HAP-1 (cell line): Measurements from ENCODE around the gene C3orf70.
A peak's percentile ranks its signal among the peaks of the same experiment; 100 is the strongest.
"Not testable (repeated sequence)": the region's sequence is repeated elsewhere in the genome, so short reads cannot be mapped to it uniquely, and the experiment has no call there.

Source experiments
- DNase-seq, 2 experiments: peaks; one replicate each; pipeline ENCODE4 v3.0.0-alpha.2; 2016 to 2020; ENCODE audit warnings: low spot score in 2 of 2
- H3K27me3 ChIP-seq: fragments of 250-450 bp; sonication (Bioruptor Pico); 2 replicates; pipeline ENCODE4 v1.5.1; 2020; ENCODE audit warnings: low read depth, mild to moderate bottlenecking, moderate library complexity
- H3K36me3 ChIP-seq: fragments of 250-450 bp; sonication (Bioruptor Pico); replicated peaks from 2 replicates; pipeline ENCODE4 v1.5.1; 2020; ENCODE audit warnings: mild to moderate bottlenecking
- H3K4me1 ChIP-seq: fragments of 250-450 bp; sonication (Bioruptor Pico); 2 replicates; pipeline ENCODE4 v1.5.1; 2020; ENCODE audit warnings: mild to moderate bottlenecking
- H3K4me3 ChIP-seq: fragments of 250-450 bp; sonication (Bioruptor Pico); 2 replicates; pipeline ENCODE4 v1.5.1; 2020; ENCODE audit warnings: mild to moderate bottlenecking, moderate library complexity
- H3K9me3 ChIP-seq: fragments of 250-450 bp; sonication (Bioruptor Pico); 2 replicates; pipeline ENCODE4 v1.5.1; 2020; ENCODE audit warnings: mild to moderate bottlenecking, moderate library complexity
- in situ Hi-C: fragments of 300-500 bp; cut with MboI; formaldehyde crosslinking; loops from 3 replicates; pipeline ENCODE4 v1.14.3; 2020; ENCODE audit warnings: low sequenced_read_pairs, inconsistent platforms, mixed read lengths

The C3orf70 gene

DNA sequence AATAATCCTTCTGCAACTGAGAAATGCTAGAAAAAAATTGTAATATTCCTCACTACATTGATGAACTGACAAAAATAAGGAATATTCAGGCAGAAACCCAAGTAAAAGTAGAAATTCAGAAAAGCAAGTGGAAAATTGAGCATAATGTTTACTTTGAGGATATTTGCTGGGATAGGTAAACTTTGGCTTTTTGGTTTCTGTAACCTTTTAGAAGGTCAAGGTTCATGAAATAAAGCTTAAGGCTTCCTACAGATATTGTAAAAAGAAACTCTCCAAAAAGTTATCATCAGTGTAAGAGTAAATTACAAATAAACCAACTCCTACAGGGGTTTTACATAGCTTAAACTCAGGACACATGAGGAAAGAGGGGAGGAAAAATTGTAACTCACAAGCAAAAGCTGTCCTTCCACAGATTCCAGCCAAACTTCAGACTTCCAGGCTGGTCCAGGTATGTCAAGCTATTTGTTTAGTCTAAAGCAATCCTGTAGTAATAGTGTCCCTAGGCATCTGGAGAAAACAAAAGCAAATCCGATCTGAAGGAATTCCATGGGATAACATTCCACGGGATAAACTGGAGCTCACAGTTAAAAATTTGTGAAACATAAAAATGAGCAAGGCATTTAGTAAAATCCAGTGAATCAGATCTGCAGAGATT lies 21.1 kb downstream of the C3orf70 start:
- Histone ChIP-seq H3K36me3 (no peaks in the 10 kb centered on the region), H3K4me3 (no peak overlapping the region), H3K4me1 (no peaks in the 10 kb centered on the region), H3K9me3 (no peaks in the 10 kb centered on the region; the same call in 1 of the 2 replicates), H3K27me3 (no peaks in the 10 kb centered on the region)
- in situ Hi-C loops: no loop called here
- DNase-seq: no peak

GRCh38 chr3:185129083-185129482 lies 23.8 kb downstream of the C3orf70 start:
- DNase-seq: no peak
- H3K9me3 ChIP-seq: no peaks in the 10 kb centered on the region; the same call in 1 of the 2 replicates

GRCh38 chr3:185126201-185126600 lies 26.7 kb downstream of the C3orf70 start:
- no peak for DNase-seq
- in situ Hi-C loops: no loop called here
- Histone ChIP-seq H3K27me3 (no peaks in the 10 kb centered on the region), H3K4me3 (no peak overlapping the region), H3K9me3 (no peaks in the 10 kb centered on the region), H3K4me1 (no peaks in the 10 kb centered on the region), H3K36me3 (no peaks in the 10 kb centered on the region)

More at GRCh38 chr3:185129083-185129482, 23.8 kb downstream of the C3orf70 start:
- in situ Hi-C loops: no loop called here
- Histone ChIP-seq H3K4me3 (no peak overlapping the region), H3K36me3 (no peaks in the 10 kb centered on the region), H3K4me1 (no peaks in the 10 kb centered on the region), H3K27me3 (no peaks in the 10 kb centered on the region)

- no peaks in the 10 kb centered on the region for H3K36me3 ChIP-seq
- in situ Hi-C loops: no loop called here
Measured at GRCh38 chr3:185120126-185120525, 32.7 kb downstream of the C3orf70 start.

DNA sequence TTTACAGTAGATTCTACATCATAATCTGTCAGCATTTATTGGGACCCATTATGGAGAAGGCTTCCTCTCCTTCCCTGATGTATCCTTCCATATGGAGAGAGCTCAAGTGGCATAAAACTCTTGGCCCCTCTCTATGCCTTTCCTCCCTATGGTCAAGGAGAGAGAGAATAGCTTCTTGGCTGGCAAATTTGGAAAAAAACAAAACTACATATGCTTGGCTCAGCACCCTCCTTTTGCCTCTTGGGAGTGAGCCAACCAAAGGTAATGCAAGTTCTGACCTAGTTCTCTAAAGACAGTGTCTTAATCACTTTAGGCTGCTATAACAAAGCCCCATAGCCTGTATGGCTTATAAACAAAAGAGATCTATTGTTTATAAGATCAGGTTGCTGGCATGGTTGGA lies 37.5 kb downstream of the C3orf70 start:
- Histone ChIP-seq H3K4me3 (no peak overlapping the region), H3K36me3 (no peaks in the 10 kb centered on the region), H3K27me3 (no peaks in the 10 kb centered on the region), H3K4me1 (peaks cover 3% of the 10 kb centered on the region), H3K9me3 (no peaks in the 10 kb centered on the region)
- no peak for DNase-seq
- in situ Hi-C loops: no loop called here

More at GRCh38 chr3:185120126-185120525, 32.7 kb downstream of the C3orf70 start:
- Histone ChIP-seq H3K4me3 (no peak overlapping the region), H3K27me3 (no peaks in the 10 kb centered on the region), H3K9me3 (no peaks in the 10 kb centered on the region), H3K4me1 (no peaks in the 10 kb centered on the region)
- DNase-seq: no peak

- H3K9me3 ChIP-seq: no peaks in the 10 kb centered on the region
- no peak overlapping the region for H3K4me3 ChIP-seq
- peak in 1 of 2 experiments; percentile 6 for DNase-seq
- no peaks in the 10 kb centered on the region for H3K36me3 ChIP-seq
- H3K4me1 ChIP-seq: peaks cover 3% of the 10 kb centered on the region
- H3K27me3 ChIP-seq: no peaks in the 10 kb centered on the region
- in situ Hi-C loops: no loop called here
Measured at GRCh38 chr3:185114756-185115155, 38.1 kb downstream of the C3orf70 start.

DNA sequence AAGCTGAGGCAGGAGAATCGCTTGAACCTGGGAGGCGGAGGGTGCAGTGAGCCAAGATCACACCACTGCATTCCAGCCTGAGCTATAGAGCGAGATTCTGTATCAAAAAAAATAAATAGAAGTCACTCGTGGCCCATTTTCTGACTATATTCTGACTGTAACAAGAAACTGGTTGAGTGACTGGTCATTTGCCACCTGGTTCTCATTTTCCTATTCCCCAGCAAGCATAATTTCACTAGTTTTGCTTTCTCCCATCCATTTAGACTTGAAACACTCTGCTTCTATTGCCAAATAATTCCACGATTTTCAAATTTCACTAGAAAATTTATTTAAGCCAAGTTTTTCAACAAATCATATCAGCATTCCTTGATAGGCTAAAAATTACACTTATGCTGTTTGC lies 40.7 kb downstream of the C3orf70 start:
- Histone ChIP-seq H3K4me3 (no peak overlapping the region), H3K4me1 (peaks cover 3% of the 10 kb centered on the region), H3K9me3 (no peaks in the 10 kb centered on the region), H3K27me3 (no peaks in the 10 kb centered on the region), H3K36me3 (no peaks in the 10 kb centered on the region)
- DNase-seq: no peak
- in situ Hi-C loops: no loop called here

DNA sequence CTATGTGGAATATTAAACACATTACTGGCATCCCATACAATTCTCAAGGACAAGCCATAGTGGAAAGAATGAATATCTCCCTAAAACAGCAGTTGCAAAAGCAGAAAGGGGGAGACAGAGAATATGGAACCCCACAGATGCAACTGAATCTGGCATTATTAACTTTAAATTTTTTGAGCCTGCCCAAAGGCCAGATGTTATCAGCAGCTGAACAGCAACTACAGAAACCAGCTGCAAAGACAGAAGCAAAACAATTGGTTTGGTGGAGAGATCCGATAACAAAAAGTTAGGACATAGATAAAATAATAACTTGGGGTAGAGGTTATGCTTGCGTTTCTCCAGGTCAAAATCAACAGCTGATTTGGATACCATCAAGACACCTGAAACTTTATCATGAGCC lies 43.8 kb downstream of the C3orf70 start:
- H3K4me3 ChIP-seq, H3K4me1 ChIP-seq, H3K27me3 ChIP-seq, DNase-seq, H3K9me3 ChIP-seq, in situ Hi-C loops, H3K36me3 ChIP-seq: not testable (repeated sequence)

GRCh38 chr3:185106256-185106890 lies 46.5 kb downstream of the C3orf70 start:
- in situ Hi-C loops, DNase-seq, H3K4me3 ChIP-seq, H3K9me3 ChIP-seq, H3K4me1 ChIP-seq, H3K27me3 ChIP-seq, H3K36me3 ChIP-seq: not testable (repeated sequence)

DNA sequence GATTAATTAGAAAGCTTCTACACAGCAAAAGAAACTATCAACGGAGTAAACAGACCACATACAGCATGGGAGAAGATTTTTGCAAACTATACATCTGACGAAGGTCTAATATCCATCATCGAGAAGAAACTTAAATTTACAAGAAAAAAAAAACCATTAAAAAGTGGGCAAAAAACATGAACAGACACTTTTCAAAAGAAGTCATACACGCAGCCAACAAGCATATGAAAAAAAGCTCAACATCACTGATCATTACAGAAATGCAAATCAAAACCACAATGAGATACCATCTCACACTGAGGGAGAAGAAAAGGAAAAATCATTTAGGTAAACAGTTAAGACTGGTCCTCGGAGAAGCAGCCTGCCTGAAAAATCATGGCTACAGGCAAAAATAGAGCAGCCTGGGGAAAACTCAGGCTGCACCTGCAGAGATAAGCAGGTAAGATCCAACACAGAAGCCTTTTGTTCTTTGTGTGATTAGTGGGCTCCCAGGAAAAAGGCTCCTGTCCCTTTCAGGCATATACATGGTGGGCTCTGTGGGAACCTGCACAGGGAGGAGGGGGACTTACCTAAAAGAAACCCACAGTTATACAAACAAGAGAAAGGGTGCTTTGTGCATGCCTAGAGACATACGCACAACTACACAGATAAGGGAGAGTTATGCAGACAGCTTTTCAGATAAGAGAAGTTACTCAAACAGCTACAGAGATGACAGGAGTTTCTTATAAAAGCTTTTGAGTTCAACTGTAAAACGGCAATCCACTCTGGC lies 49.3 kb downstream of the C3orf70 start:
- in situ Hi-C loops: no loop called here
- Histone ChIP-seq H3K4me3 (no peak overlapping the region), H3K27me3 (no peaks in the 10 kb centered on the region; the same call in 1 of the 2 replicates), H3K4me1 (no peaks in the 10 kb centered on the region), H3K9me3 (no peaks in the 10 kb centered on the region; the same call in 1 of the 2 replicates), H3K36me3 (no peaks in the 10 kb centered on the region)
- no peak for DNase-seq

- no peak for DNase-seq
- Histone ChIP-seq H3K4me1 (no peaks in the 10 kb centered on the region), H3K27me3 (peaks cover 2% of the 10 kb centered on the region; the same call in 1 of the 2 replicates), H3K9me3 (no peaks in the 10 kb centered on the region), H3K36me3 (no peaks in the 10 kb centered on the region), H3K4me3 (no peak overlapping the region)
- in situ Hi-C loops: no loop called here
Measured at GRCh38 chr3:185094697-185095096, 58.2 kb downstream of the C3orf70 start.

- peaks cover 2% of the 10 kb centered on the region for H3K27me3 ChIP-seq
Measured at GRCh38 chr3:185093116-185093515, 59.7 kb downstream of the C3orf70 start.

GRCh38 chr3:185090811-185091210 lies 62.0 kb downstream of the C3orf70 start:
- Histone ChIP-seq H3K27me3 (no peaks in the 10 kb centered on the region; the same call in 1 of the 2 replicates), H3K4me3 (no peak overlapping the region), H3K36me3 (no peaks in the 10 kb centered on the region), H3K4me1 (no peaks in the 10 kb centered on the region), H3K9me3 (no peaks in the 10 kb centered on the region)
- DNase-seq: no peak
- in situ Hi-C loops: no loop called here

More at GRCh38 chr3:185093116-185093515, 59.7 kb downstream of the C3orf70 start:
- in situ Hi-C loops: no loop called here
- Histone ChIP-seq H3K36me3 (no peaks in the 10 kb centered on the region), H3K4me3 (no peak overlapping the region), H3K4me1 (no peaks in the 10 kb centered on the region), H3K9me3 (no peaks in the 10 kb centered on the region)
- no peak for DNase-seq

DNA sequence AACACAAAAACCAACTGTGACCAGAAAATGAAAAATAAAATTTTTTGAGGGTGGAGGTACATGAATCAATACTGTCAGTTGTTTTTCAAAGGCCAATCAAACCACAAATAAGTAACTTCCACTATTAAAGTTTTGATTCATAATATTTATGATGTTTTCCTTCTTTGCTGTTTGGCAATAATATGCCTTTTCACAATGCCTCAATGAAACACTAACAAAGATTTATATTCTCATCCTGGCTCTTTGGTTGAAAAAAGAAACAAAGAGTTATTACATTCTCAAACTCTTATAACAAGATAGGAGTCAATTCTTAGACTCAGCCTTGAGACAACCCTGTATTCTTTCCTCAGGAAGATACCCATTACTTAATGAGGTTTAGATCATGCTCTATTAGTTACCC lies 63.1 kb downstream of the C3orf70 start:
- Histone ChIP-seq H3K9me3 (no peaks in the 10 kb centered on the region), H3K27me3 (no peaks in the 10 kb centered on the region; the same call in 1 of the 2 replicates), H3K36me3 (no peaks in the 10 kb centered on the region), H3K4me1 (no peaks in the 10 kb centered on the region), H3K4me3 (no peak overlapping the region)
- DNase-seq: no peak
- in situ Hi-C loops: no loop called here
